Kidney (tissue), 14 donors: ENCODE results near the gene UCK2. TPM values are rescaled to one million over a fixed set of nuclear protein-coding genes. Genes with fewer than 3 reads are reported as not detected.

ENCODE experiments used
- DNase-seq, 5 donors: peaks; one replicate each; pipeline ENCODE4 v3.0.0-alpha.2; 2013 to 2020
- FAIRE-seq: peaks from 2 replicates; lab custom pipeline; 2012; peaks lifted over from hg19 to GRCh38; lab: Jason Lieb, UNC
- H3K27ac ChIP-seq, 2 donors: one replicate each; pipeline ENCODE4 v1.7.0; 2013; ENCODE audit warnings: low read depth in 2 of 2, low read length in 2 of 2, inconsistent platforms in 1 of 2
- H3K27me3 ChIP-seq: one replicate; pipeline ENCODE4 v1.7.1; 2013; ENCODE audit warnings: low read length, inconsistent platforms; ENCODE audit not compliant: control insufficient read depth, insufficient read depth
- H3K36me3 ChIP-seq, 3 donors: one replicate each; pipeline versions ENCODE4 v1.7.0 to v1.7.1; 2013; ENCODE audit warnings: low read length in 3 of 3, control low read depth in 1 of 3, inconsistent platforms in 1 of 3; ENCODE audit not compliant: insufficient read depth in 3 of 3, control insufficient read depth in 2 of 3
- H3K4me1 ChIP-seq, 3 donors: one replicate each; pipeline versions ENCODE4 v1.7.0 to v1.7.1; 2013; ENCODE audit warnings: low read length in 3 of 3, inconsistent platforms in 1 of 3, low read depth in 1 of 3; ENCODE audit not compliant: control insufficient read depth in 2 of 3, insufficient read depth in 2 of 3
- H3K4me3 ChIP-seq, 3 donors: one replicate each; pipeline versions ENCODE4 v1.7.0 to v1.8.1; 2013; ENCODE audit warnings: low read length in 3 of 3, control low read depth in 1 of 3, inconsistent platforms in 1 of 3
- H3K9ac ChIP-seq, 3 donors: one replicate each; pipeline versions ENCODE4 v1.7.0 to v1.7.1; 2013; ENCODE audit warnings: low read length in 3 of 3, control low read depth in 1 of 3, inconsistent platforms in 1 of 3
- H3K9me3 ChIP-seq, 3 donors: one replicate each; pipeline versions ENCODE4 v1.7.0 to v1.7.1; 2013; ENCODE audit warnings: low read length in 3 of 3, control low read depth in 1 of 3, inconsistent platforms in 1 of 3; ENCODE audit not compliant: control insufficient read depth in 2 of 3, insufficient read depth in 1 of 3
- CTCF ChIP-seq: IDR thresholded peaks from 3 replicates; pipeline ENCODE4 v1.5.1; 2012; ENCODE audit warnings: mild to moderate bottlenecking, moderate library complexity, borderline replicate concordance; ENCODE audit not compliant: insufficient read depth; ENCODE audit errors: extremely low read depth
- intact Hi-C: fragments of 100-400 bp; cut with DNase I; formaldehyde crosslinking; loops from one replicate; pipeline ENCODE4 v1.11.1; 2022
- polyA plus RNA-seq: library from polyadenylated mRNA; stranded (reverse); fragments of 350-450 nt; fragmentation: Illumina TruSeq; extraction: RNeasy Lipid Tissue Mini Kit (QIAGEN cat#74804); gene quantifications from one replicate; pipeline ENCODE4 v1.2.3, GENCODE V29; 2014; ENCODE audit warnings: low read depth, low replicate concordance; ENCODE audit not compliant: insufficient read depth
- total RNA-seq: library from RNA; stranded (reverse); fragmentation: NEBNext Ultra II Directional; extraction: Animal tissue kit (Norgen Biotek cat#: 25700); gene quantifications from one replicate; pipeline ENCODE4 v1.2.1, GENCODE V29; 2021
- donor health status: control.
- donor health status: control.
- donor health status: control.
- donor health status: control.
- donor health status: control.
- donor health status: DM: yes; HTN: yes; CAD: no.
- donor health status: Normal renal cell carcinoma (clear cell type).

UCK2 gene
- total and polyA plus RNA-seq, 2 donors from 2014 or later = 8.2 to 18.7 TPM

DNA sequence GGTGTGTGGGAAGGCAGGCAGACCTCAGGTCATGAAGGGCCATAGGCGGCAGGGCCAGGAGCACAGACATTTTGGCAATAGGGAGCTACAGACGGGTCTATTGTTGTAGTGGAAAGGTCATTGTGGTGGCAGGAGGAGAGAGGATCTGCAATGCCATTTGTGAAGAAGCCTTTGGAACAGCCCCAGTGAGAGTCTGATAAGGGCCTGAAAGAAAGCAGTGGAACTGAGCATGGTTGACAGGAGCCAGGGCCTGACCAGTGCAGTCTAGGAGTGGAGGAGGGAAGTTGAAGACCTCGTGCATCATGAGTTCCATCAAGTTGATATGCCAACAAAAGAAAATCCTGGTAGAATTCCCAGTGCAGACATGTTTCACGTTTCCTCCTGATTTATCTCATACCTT is 65.5 kb downstream of the UCK2 start:
- Histone ChIP-seq H3K36me3 (peaks cover 0 to 3% (median 0%) of the 10 kb centered on the region in 3 donors), H3K27ac (no peak overlapping the region), H3K9me3 (no peaks in the 10 kb centered on the region), H3K9ac (no peak overlapping the region), H3K27me3 (no peaks in the 10 kb centered on the region), H3K4me1 (no peaks in the 10 kb centered on the region), H3K4me3 (no peak overlapping the region)
- intact Hi-C loops = no loop called here
- FAIRE-seq = no peak
- DNase-seq = no peak
- no peak for TF ChIP-seq CTCF

DNA sequence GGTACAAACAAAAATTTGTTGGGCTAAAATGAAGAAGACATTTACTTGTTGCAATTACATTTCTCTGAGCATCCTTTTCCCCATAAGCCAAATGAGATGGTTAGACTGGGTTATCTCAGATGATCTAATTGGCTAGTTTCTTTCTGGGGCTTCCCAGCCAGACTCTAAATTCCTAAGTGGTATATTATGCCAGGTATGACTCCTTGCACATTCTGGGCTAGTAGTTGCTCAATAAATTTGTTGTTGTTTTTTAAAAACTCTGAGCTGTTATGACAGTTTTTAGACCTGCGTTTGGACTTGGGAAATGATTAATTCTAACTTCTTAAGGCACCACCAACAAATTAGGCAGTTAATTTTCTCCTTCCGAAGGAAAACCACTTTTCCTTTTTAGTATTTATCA is 66.1 kb downstream of the UCK2 start:
- H3K9me3 ChIP-seq = no peaks in the 10 kb centered on the region
- DNase-seq (no peak), FAIRE-seq (no peak)
- no peak for TF ChIP-seq CTCF
- H3K36me3 ChIP-seq = peaks cover 0 to 3% (median 0%) of the 10 kb centered on the region in 3 donors
- no peak overlapping the region for H3K4me3 ChIP-seq
- no peak overlapping the region for H3K27ac ChIP-seq
- no peaks in the 10 kb centered on the region for H3K4me1 ChIP-seq
- H3K27me3 ChIP-seq = no peaks in the 10 kb centered on the region
- intact Hi-C loops = no loop called here
- no peak overlapping the region for H3K9ac ChIP-seq

- intact Hi-C loops = no loop called here
- DNase-seq (no peak), FAIRE-seq (no peak)
- Histone ChIP-seq H3K4me3 (no peak overlapping the region), H3K36me3 (peaks cover 0 to 3% (median 0%) of the 10 kb centered on the region in 3 donors), H3K27ac (no peak overlapping the region), H3K4me1 (no peaks in the 10 kb centered on the region), H3K27me3 (no peaks in the 10 kb centered on the region), H3K9me3 (no peaks in the 10 kb centered on the region), H3K9ac (no peak overlapping the region)
- no peak for TF ChIP-seq CTCF
Measured at GRCh38 chr1:165894591-165894990, 67.2 kb downstream of the UCK2 start.

GRCh38 chr1:165895451-165895871 is 68.0 kb downstream of the UCK2 start:
- DNase-seq (no peak), FAIRE-seq (no peak)
- Histone ChIP-seq H3K27me3 (no peaks in the 10 kb centered on the region), H3K9ac (no peak overlapping the region), H3K36me3 (peaks cover 0 to 3% (median 0%) of the 10 kb centered on the region in 3 donors), H3K9me3 (no peaks in the 10 kb centered on the region), H3K4me1 (peaks cover 0 to under 1% (median under 1%) of the 10 kb centered on the region in 3 donors), H3K27ac (no peak overlapping the region), H3K4me3 (no peak overlapping the region)
- TF ChIP-seq CTCF = no peak
- intact Hi-C loops = no loop called here
